H1 (cell line): Measurements from ENCODE around the gene HDAC8. TPM values are rescaled to one million over a fixed set of nuclear protein-coding genes. Genes with fewer than 3 reads are reported as not detected.

Experiments
- CTCF ChIA-PET: fragments of 300-600 bp; sonication (Branson Sonifier 250); formaldehyde crosslinking; loops from one replicate; lab custom pipeline; 2021; ENCODE audit not compliant: partially characterized antibody; lab: Charles Lee
- POLR2A ChIA-PET: fragments of 300-600 bp; sonication (Branson Sonifier 250); formaldehyde crosslinking; loops from one replicate; lab custom pipeline; 2021; ENCODE audit warnings: inconsistent platforms; ENCODE audit not compliant: partially characterized antibody; lab: Charles Lee
- DNase-seq, 2 experiments: peaks; one replicate each; pipeline versions ENCODE4 v3.0.0 to v3.0.0-alpha.2; 2010 to 2022; ENCODE audit warnings: low spot score in 2 of 2, low read depth in 1 of 2, mixed read lengths in 1 of 2
- FAIRE-seq: peaks from 2 replicates; lab custom pipeline; 2011; peaks lifted over from hg19 to GRCh38; lab: Jason Lieb, UNC
- H2AFZ ChIP-seq: 2 replicates; pipeline ENCODE4 v1.8.1; 2012; ENCODE audit warnings: low read length, inconsistent platforms
- H2AK5ac ChIP-seq: 2 replicates; pipeline ENCODE4 v1.6.1; 2013; ENCODE audit warnings: low read depth, low read length
- H2BK120ac ChIP-seq: replicated peaks from 2 replicates; pipeline ENCODE3; 2013; ENCODE audit warnings: low read depth, low read length, inconsistent platforms
- H2BK12ac ChIP-seq: 2 replicates; pipeline ENCODE4 v1.6.1; 2013; ENCODE audit warnings: low read depth, low read length
- H2BK15ac ChIP-seq: 2 replicates; pipeline ENCODE4 v1.6.1; 2013; ENCODE audit warnings: low read length
- H2BK20ac ChIP-seq: 2 replicates; pipeline ENCODE4 v1.6.1; 2013; ENCODE audit warnings: low read length
- H2BK5ac ChIP-seq: 2 replicates; pipeline ENCODE4 v1.6.1; 2013; ENCODE audit warnings: low read depth, low read length
- H3K14ac ChIP-seq: 2 replicates; pipeline ENCODE4 v1.6.1; 2013; ENCODE audit warnings: inconsistent platforms; ENCODE audit not compliant: insufficient read length
- H3K18ac ChIP-seq: 2 replicates; pipeline ENCODE4 v1.6.1; 2013; ENCODE audit warnings: low read length; ENCODE audit errors: extremely low read depth
- H3K23ac ChIP-seq: 2 replicates; pipeline ENCODE4 v1.6.1; 2013; ENCODE audit warnings: inconsistent platforms; ENCODE audit not compliant: insufficient read length
- H3K23me2 ChIP-seq: 2 replicates; pipeline ENCODE4 v1.6.1; 2013; ENCODE audit warnings: low read depth, low read length
- H3K27ac ChIP-seq: 2 replicates; pipeline ENCODE4 v1.6.1; 2011; ENCODE audit warnings: low read depth, low read length, inconsistent platforms
- H3K27me3 ChIP-seq, 4 experiments: replicated peaks in 1 of 4; 1 replicate in 1 of 4; 2 replicates in 3 of 4; pipeline versions ENCODE4 v1.6.1 to v1.8.1; 2011 to 2013; ENCODE audit warnings: low read length in 3 of 4, mild to moderate bottlenecking in 3 of 4, inconsistent platforms in 2 of 4, mixed read lengths in 2 of 4, moderate library complexity in 1 of 4; ENCODE audit not compliant: control insufficient read depth in 3 of 4, insufficient read depth in 3 of 4; ENCODE audit errors: extremely low read depth in 1 of 4
- H3K36me3 ChIP-seq, 4 experiments: 2 replicates each; pipeline versions ENCODE4 v1.6.1 to v1.8.1; 2011 to 2013; ENCODE audit warnings: mild to moderate bottlenecking in 4 of 4, low read length in 3 of 4, moderate library complexity in 2 of 4, control low read depth in 1 of 4, inconsistent platforms in 1 of 4; ENCODE audit not compliant: insufficient read depth in 4 of 4, control insufficient read depth in 2 of 4
- H3K4ac ChIP-seq: replicated peaks from 2 replicates; pipeline ENCODE3; 2013; ENCODE audit warnings: low read length, low read depth, mixed read lengths, inconsistent platforms; ENCODE audit not compliant: insufficient read length
- H3K4me1 ChIP-seq, 4 experiments: replicated peaks in 1 of 4; 1 replicate in 1 of 4; 2 replicates in 3 of 4; pipeline versions ENCODE4 v1.6.1 to v1.8.1; 2011 to 2013; ENCODE audit warnings: low read length in 3 of 4, inconsistent platforms in 2 of 4, mixed read lengths in 1 of 4; ENCODE audit not compliant: insufficient read depth in 4 of 4, control insufficient read depth in 3 of 4
- H3K4me2 ChIP-seq, 2 experiments: 2 replicates each; pipeline versions ENCODE4 v1.6.1 to v1.8.1; 2011 to 2013; ENCODE audit warnings: low read depth in 2 of 2, low read length in 2 of 2, control low read depth in 1 of 2, inconsistent platforms in 1 of 2, mild to moderate bottlenecking in 1 of 2; ENCODE audit not compliant: insufficient read depth in 1 of 2
- H3K4me3 ChIP-seq, 4 experiments: fragments of 200-600, 300-600 bp in 1 of 4; sonication (generic), shearing (Covaris generic), sonication (Bioruptor Twin) in 1 of 4; 2 replicates each; pipeline versions ENCODE4 v1.5.1 to v1.8.1; 2011 to 2016; ENCODE audit warnings: low read length in 4 of 4, low read depth in 3 of 4, control low read depth in 2 of 4, inconsistent platforms in 2 of 4, mild to moderate bottlenecking in 2 of 4, mixed read lengths in 1 of 4, moderate library complexity in 1 of 4; ENCODE audit not compliant: insufficient read depth in 2 of 4; ENCODE audit errors: extremely low read depth in 1 of 4
- H3K56ac ChIP-seq: replicated peaks from 2 replicates; pipeline ENCODE3; 2013; ENCODE audit warnings: low read depth, mild to moderate bottlenecking, mixed read lengths, low read length, inconsistent platforms; ENCODE audit not compliant: insufficient read length
- H3K79me1 ChIP-seq: 2 replicates; pipeline ENCODE4 v1.6.1; 2013; ENCODE audit warnings: low read depth, low read length, control low read depth
- H3K79me2 ChIP-seq, 2 experiments: 2 replicates each; pipeline versions ENCODE4 v1.6.1 to v1.8.1; 2012 to 2013; ENCODE audit warnings: low read length in 2 of 2, mild to moderate bottlenecking in 2 of 2, inconsistent platforms in 1 of 2; ENCODE audit not compliant: insufficient read depth in 2 of 2, control insufficient read depth in 1 of 2
- H3K9ac ChIP-seq, 4 experiments: replicated peaks in 1 of 4; 1 replicate in 1 of 4; 2 replicates in 3 of 4; pipeline versions ENCODE4 v1.6.1 to v1.8.1; 2011 to 2013; ENCODE audit warnings: low read depth in 3 of 4, low read length in 3 of 4, control low read depth in 2 of 4, mild to moderate bottlenecking in 2 of 4, moderate library complexity in 2 of 4, inconsistent platforms in 1 of 4; ENCODE audit errors: extremely low read depth in 1 of 4
- H3K9me3 ChIP-seq, 2 experiments: 2 replicates each; pipeline versions ENCODE4 v1.6.1 to v1.8.1; 2012 to 2013; ENCODE audit warnings: mild to moderate bottlenecking in 2 of 2, moderate library complexity in 2 of 2, control low read depth in 1 of 2, inconsistent platforms in 1 of 2, low read depth in 1 of 2, low read length in 1 of 2, mixed read lengths in 1 of 2; ENCODE audit not compliant: insufficient read depth in 2 of 2
- H4K20me1 ChIP-seq, 2 experiments: replicated peaks in 1 of 2; 2 replicates each; pipeline versions ENCODE3 to v1.8.1; 2011 to 2013; ENCODE audit warnings: inconsistent platforms in 2 of 2, low read length in 2 of 2, mild to moderate bottlenecking in 1 of 2; ENCODE audit not compliant: insufficient read depth in 2 of 2, control insufficient read depth in 1 of 2
- H4K5ac ChIP-seq: 2 replicates; pipeline ENCODE4 v1.6.1; 2013; ENCODE audit warnings: low read length, low read depth, mixed read lengths, inconsistent platforms; ENCODE audit not compliant: insufficient read length
- H4K8ac ChIP-seq: 2 replicates; pipeline ENCODE4 v1.8.0; 2013; ENCODE audit warnings: mild to moderate bottlenecking, moderate library complexity, low read length, inconsistent platforms; ENCODE audit not compliant: insufficient read depth; ENCODE audit errors: extremely low read depth
- H4K91ac ChIP-seq: replicated peaks from 2 replicates; pipeline ENCODE3; 2013; ENCODE audit warnings: low read length, mixed read lengths, inconsistent platforms; ENCODE audit not compliant: insufficient read length
- ASH2L ChIP-seq: fragments of 200-600, 300-600 bp; sonication (generic); IDR thresholded peaks from one replicate; pipeline ENCODE4 v1.7.1; 2017; ENCODE audit warnings: low read length
- BACH1 ChIP-seq: IDR thresholded peaks from 2 replicates; pipeline ENCODE4 v1.6.1; 2012; ENCODE audit warnings: low read length, improper control_type of control experiment
- BCL11A ChIP-seq, 2 experiments: IDR thresholded peaks; one replicate each; pipeline ENCODE4 v1.6.1; 2011; ENCODE audit warnings: low read depth in 2 of 2, low read length in 2 of 2, mild to moderate bottlenecking in 2 of 2
- CEBPB ChIP-seq: IDR thresholded peaks from 2 replicates; pipeline ENCODE4 v1.6.1; 2012; ENCODE audit warnings: low read depth, low read length
- EP300 ChIP-seq, 2 experiments: IDR thresholded peaks; 1 replicate in 1 of 2; 2 replicates in 1 of 2; pipeline ENCODE4 v1.6.1; 2011 to 2012; ENCODE audit warnings: low read depth in 2 of 2, low read length in 2 of 2, mild to moderate bottlenecking in 2 of 2, borderline replicate concordance in 1 of 2, inconsistent platforms in 1 of 2, moderate library complexity in 1 of 2
- JUND ChIP-seq: IDR thresholded peaks from 2 replicates; pipeline ENCODE4 v1.6.1; 2011; ENCODE audit warnings: mild to moderate bottlenecking, improper control_type of control experiment, low read length
- MAFK ChIP-seq: IDR thresholded peaks from 2 replicates; pipeline ENCODE4 v1.6.1; 2012; ENCODE audit warnings: low read depth, mild to moderate bottlenecking, improper control_type of control experiment, low read length
- MAX ChIP-seq: IDR thresholded peaks from 2 replicates; pipeline ENCODE4 v1.6.1; 2012; ENCODE audit warnings: inconsistent platforms
- NRF1 ChIP-seq: IDR thresholded peaks from 2 replicates; pipeline ENCODE4 v1.6.1; 2011; ENCODE audit warnings: mild to moderate bottlenecking, low read depth, low read length, improper control_type of control experiment
- PHF8 ChIP-seq: fragments of 200-600 bp; sonication (generic); conservative IDR thresholded peaks from 2 replicates; pipeline ENCODE4 v1.7.1; 2012; ENCODE audit warnings: low read depth, mild to moderate bottlenecking, inconsistent platforms, low read length, moderate library complexity
- SIN3A ChIP-seq, 2 experiments: IDR thresholded peaks in 1 of 2; conservative IDR thresholded peaks in 1 of 2; 2 replicates each; pipeline ENCODE4 v1.6.1; 2011 to 2012; ENCODE audit warnings: low read length in 2 of 2, improper control_type of control experiment in 1 of 2, low read depth in 1 of 2, mild to moderate bottlenecking in 1 of 2
- SP4 ChIP-seq: IDR thresholded peaks from 2 replicates; pipeline ENCODE4 v1.6.1; 2012; ENCODE audit warnings: low read length, inconsistent platforms
- USF2 ChIP-seq: IDR thresholded peaks from 2 replicates; pipeline ENCODE4 v1.6.1; 2011; ENCODE audit warnings: low read length, improper control_type of control experiment
- WGBS, 2 experiments: shearing (Covaris generic) in 1 of 2; methylation state at CpG; one replicate each; pipeline versions ENCODE4 v1.1.6 to v1.1.7; 2013 to 2015; ENCODE audit warnings: low lambda C conversion rate in 2 of 2, mixed read lengths in 2 of 2, inconsistent platforms in 1 of 2, low coverage in 1 of 2, missing lambda C conversion rate in 1 of 2; ENCODE audit not compliant: insufficient replicate concordance in 2 of 2, insufficient coverage in 1 of 2, insufficient read length in 1 of 2; ENCODE audit errors: extremely low coverage in 1 of 2, missing lambda C conversion rate in 1 of 2; 5-methylcytosine and 5-hydroxymethylcytosine counted together
- polyA plus RNA-seq, 7 experiments: library from polyadenylated mRNA; depleted of rRNA in 3 of 7; stranded (reverse) in 5 of 7; unstranded in 2 of 7; fragments of >200 nt in 5 of 7; fragments of 200-250 nt in 2 of 7; gene quantifications; 1 replicate in 5 of 7; 2 replicates in 1 of 7; 4 replicates in 1 of 7; pipeline versions ENCODE4 v1.2.1 to v1.2.3, GENCODE V29; 2011 to 2013; ENCODE audit warnings: missing spikeins in 2 of 7, mixed read lengths in 2 of 7
- total RNA-seq: library from RNA; stranded (reverse); fragmentation: NEBNext Ultra II Directional; extraction: Animal tissue kit (Norgen Biotek cat#: 25700); gene quantifications from 2 replicates; pipeline ENCODE4 v1.2.1, GENCODE V29; 2021

The HDAC8 gene
- total and polyA plus RNA-seq, 2 of the 8 experiments (the other 6 are each of a cell fraction or from before 2014, with no cell fraction given), result 9.7 to 20.3 TPM

- POLR2A ChIA-PET, result no interaction called here
- TF ChIP-seq PHF8 (no peak), JUND (no peak), EP300 (IDR thresholded peaks at IDR 0.05; ENCODE audit: borderline replicate concordance in 1 of 2, low read depth in 2 of 2, low read length in 2 of 2) (no peak), ASH2L (no peak), SIN3A (conservative IDR thresholded peaks at IDR 0.05 in 1 of 2, IDR thresholded peaks at IDR 0.05 in 1 of 2; ENCODE audit: low read depth in 1 of 2, low read length in 2 of 2) (no peak), BACH1 (no peak), CEBPB (no peak), NRF1 (no peak), MAFK (no peak), BCL11A (IDR thresholded peaks at IDR 0.05; ENCODE audit: low read depth in 2 of 2, low read length in 2 of 2) (no peak), SP4 (no peak), USF2 (no peak), MAX (no peak)
These were observed 32.1 kb upstream of the HDAC8 start for GRCh38 chrX:72604705-72605104.

More at GRCh38 chrX:72604705-72605104, 32.1 kb upstream of the HDAC8 start:
- H3K14ac ChIP-seq, result no peak overlapping the region
- DNase-seq (no peak), FAIRE-seq (no peak)
- H2BK20ac ChIP-seq, result no peak overlapping the region
- no peak overlapping the region for H3K27ac ChIP-seq
- H2BK5ac ChIP-seq, result no peak overlapping the region
- H3K23ac ChIP-seq, result no peak overlapping the region
- H2AFZ ChIP-seq, result no peak overlapping the region
- H3K4ac ChIP-seq, result no peak overlapping the region
- no peaks in the 10 kb centered on the region for H3K27me3 ChIP-seq
- no peak overlapping the region for H3K56ac ChIP-seq
- H4K20me1 ChIP-seq, result no peaks in the 10 kb centered on the region
- no peaks in the 10 kb centered on the region for H3K79me1 ChIP-seq
- no peak overlapping the region for H2AK5ac ChIP-seq
- H3K23me2 ChIP-seq, result no peaks in the 10 kb centered on the region; the same call in 1 of the 2 replicates
- no peaks in the 10 kb centered on the region for H3K36me3 ChIP-seq
- no peak overlapping the region for H4K8ac ChIP-seq
- no peak overlapping the region for H2BK15ac ChIP-seq
- H3K4me3 ChIP-seq, result no peak overlapping the region
- H4K5ac ChIP-seq, result no peak overlapping the region
- no peaks in the 10 kb centered on the region for H3K9me3 ChIP-seq
- no peak overlapping the region for H2BK120ac ChIP-seq
- H3K18ac ChIP-seq, result no peak overlapping the region
- CTCF ChIA-PET, result no interaction called here
- no peak overlapping the region for H3K9ac ChIP-seq
- no peaks in the 10 kb centered on the region for H3K4me1 ChIP-seq
- H4K91ac ChIP-seq, result no peak overlapping the region
- WGBS, 2 experiments, result 87% methylated on average over 3 of the region's 3 CpGs; no CpG with 5 or more reads in 1 of the 2 experiments
- no peak overlapping the region for H2BK12ac ChIP-seq
- H3K4me2 ChIP-seq, result no peak overlapping the region
- H3K79me2 ChIP-seq, result no peaks in the 10 kb centered on the region
